AG10803 (cell line): ENCODE data around the gene RIC3.

Source experiments
- DNase-seq: peaks from one replicate; pipeline ENCODE4 v3.0.0; 2010; ENCODE audit warnings: low read depth
- H3K4me3 ChIP-seq: 2 replicates; pipeline ENCODE4 v1.5.1; 2011; ENCODE audit warnings: mild to moderate bottlenecking, low read length, control low read depth
- TF ChIP-seq, protein P1 (sequence below): conservative IDR thresholded peaks from 2 replicates; pipeline ENCODE4 v1.5.1; 2011; ENCODE audit warnings: mild to moderate bottlenecking, low read length, control low read depth, inconsistent platforms

RIC3 gene

DNA sequence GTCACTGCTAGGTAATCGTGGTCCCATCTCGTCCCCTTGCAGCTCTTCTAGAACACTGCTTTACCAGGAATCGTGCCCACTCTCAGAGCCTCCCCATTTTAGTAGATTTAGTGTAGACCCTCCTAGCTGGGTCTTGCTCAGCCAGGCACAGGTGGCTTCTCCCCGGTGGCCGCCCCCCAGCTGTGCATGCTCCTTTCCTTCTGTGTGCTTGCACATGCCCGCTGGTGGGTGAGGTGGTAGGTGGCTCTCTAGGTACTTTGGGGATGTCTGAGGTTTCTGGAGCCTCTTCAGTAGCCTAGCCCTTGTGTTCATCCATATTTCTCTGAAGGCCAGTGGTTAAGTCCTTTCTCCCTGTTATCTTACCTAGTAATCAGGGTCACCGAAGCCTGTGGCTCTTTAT is 82.3 kb downstream of the RIC3 start:
- DNase-seq = no peak
- TF ChIP-seq, protein P1, sequence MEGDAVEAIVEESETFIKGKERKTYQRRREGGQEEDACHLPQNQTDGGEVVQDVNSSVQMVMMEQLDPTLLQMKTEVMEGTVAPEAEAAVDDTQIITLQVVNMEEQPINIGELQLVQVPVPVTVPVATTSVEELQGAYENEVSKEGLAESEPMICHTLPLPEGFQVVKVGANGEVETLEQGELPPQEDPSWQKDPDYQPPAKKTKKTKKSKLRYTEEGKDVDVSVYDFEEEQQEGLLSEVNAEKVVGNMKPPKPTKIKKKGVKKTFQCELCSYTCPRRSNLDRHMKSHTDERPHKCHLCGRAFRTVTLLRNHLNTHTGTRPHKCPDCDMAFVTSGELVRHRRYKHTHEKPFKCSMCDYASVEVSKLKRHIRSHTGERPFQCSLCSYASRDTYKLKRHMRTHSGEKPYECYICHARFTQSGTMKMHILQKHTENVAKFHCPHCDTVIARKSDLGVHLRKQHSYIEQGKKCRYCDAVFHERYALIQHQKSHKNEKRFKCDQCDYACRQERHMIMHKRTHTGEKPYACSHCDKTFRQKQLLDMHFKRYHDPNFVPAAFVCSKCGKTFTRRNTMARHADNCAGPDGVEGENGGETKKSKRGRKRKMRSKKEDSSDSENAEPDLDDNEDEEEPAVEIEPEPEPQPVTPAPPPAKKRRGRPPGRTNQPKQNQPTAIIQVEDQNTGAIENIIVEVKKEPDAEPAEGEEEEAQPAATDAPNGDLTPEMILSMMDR = no peak
- H3K4me3 ChIP-seq = no peak overlapping the region

DNA sequence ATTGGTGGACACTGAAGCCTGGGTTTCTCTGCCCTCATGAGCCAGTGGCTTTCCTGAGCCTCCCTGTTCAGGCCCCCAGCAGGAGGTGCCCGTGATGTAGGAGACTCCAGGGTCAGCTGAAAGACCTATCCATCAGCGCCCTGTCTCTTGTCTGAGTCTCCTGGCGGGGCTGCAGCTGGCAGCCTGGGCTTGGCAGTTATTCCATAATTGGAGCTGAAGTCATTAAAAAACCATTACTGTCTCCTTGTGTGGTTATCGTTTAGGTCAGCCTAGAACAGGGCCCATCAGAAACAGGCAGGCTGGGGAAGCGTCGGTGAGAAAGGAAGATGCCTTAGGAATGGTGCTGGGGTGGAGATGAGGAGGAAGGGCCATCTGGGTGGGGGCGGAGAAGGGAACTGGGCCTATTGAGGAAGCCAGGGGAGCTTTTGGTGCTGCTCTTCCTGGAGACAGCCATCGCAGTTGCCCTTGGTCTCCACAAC is 82.8 kb downstream of the RIC3 start:
- H3K4me3 ChIP-seq = no peak overlapping the region
- DNase-seq = no peak
- TF ChIP-seq, protein P1 = no peak

DNA sequence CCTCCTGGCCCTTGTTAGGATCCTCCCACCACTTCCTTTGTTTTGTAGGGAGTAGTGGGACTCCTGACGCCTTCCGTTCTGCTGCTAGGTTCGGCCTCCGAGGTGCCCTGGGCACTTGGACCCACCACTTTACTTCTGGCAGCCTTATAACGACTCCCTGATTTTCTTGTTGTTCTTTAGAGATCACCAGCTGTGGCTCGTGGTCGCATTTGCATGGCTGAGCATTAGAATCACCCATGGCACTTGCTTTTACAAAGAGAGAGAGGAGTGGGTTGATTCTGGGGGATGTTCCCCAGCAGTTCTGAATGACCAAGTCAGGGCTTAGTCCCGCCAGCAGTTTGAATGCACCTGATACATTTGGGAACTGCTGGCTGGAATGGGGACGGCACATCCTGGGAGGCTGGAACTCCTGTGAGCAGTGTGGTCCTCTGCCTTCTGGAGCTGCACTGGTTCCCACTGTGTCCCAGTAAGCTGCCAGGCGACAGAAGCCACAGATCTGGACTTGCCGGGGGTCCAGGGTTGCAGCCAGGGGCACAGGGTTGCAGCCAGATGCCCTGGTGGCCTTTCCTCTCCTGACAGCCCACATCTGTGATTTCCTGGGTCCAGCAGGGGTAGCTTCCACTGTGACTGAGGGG is 83.7 kb downstream of the RIC3 start:
- no peak overlapping the region for H3K4me3 ChIP-seq
- TF ChIP-seq, protein P1 = no peak
- DNase-seq = no peak

DNA sequence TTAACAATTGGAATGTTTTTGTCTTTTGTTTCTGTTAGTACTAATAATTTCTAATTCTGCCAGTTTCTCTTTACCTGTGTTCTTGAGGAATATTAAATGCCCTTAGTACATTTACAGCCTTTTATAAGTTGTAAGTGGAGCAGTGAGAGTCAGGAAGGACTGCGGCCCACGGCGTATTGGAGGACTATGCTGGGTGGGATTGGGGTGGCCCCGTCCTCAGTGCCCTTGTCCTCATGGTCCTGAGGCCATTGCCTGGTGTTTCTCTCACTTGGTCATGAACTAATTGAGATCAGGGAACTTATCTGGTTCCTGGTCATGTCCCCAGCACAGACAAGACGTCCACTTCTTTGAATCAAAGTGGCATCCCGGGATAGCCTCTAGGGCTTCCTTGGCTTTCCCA is 84.5 kb downstream of the RIC3 start:
- TF ChIP-seq, protein P1 = no peak
- no peak overlapping the region for H3K4me3 ChIP-seq
- no peak for DNase-seq

DNA sequence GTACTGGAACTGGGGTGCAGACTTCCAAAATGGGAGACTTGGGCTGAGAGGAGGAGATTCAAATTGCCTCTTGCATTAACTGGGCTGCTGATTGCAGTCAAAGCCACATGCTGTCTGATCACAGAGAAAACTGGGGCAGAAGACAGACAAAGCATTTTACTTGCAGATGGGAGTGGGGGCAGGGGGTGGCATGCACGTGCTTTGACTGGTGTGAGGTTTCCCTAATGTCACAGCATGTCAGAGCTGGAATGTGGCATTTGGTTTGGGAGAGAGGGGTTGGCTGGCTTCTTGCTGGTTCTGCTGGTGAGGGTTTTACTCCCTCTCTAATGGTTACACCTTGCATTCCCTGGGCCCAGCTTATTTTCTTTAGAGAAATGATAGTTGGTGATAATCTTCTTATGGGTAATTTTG is 84.9 kb downstream of the RIC3 start:
- no peak for DNase-seq
- H3K4me3 ChIP-seq = no peak overlapping the region
- TF ChIP-seq, protein P1 = no peak

DNA sequence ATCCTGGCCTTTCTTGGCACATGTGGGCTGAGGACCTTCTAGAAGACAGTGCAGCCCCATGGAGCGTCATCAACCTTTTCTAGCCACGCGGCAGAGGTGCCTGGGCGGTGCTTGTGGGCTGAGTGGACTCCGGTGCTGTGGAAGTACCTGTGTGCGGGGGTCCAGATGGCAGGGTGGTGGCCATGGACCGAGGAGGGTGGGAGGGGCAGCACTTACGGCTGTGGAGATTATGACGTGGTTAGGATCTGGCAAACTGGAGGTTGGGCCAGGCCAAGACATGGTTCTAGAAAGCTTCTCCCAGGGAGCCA is 85.8 kb downstream of the RIC3 start:
- no peak overlapping the region for H3K4me3 ChIP-seq
- DNase-seq = no peak
- TF ChIP-seq, protein P1 = no peak

DNA sequence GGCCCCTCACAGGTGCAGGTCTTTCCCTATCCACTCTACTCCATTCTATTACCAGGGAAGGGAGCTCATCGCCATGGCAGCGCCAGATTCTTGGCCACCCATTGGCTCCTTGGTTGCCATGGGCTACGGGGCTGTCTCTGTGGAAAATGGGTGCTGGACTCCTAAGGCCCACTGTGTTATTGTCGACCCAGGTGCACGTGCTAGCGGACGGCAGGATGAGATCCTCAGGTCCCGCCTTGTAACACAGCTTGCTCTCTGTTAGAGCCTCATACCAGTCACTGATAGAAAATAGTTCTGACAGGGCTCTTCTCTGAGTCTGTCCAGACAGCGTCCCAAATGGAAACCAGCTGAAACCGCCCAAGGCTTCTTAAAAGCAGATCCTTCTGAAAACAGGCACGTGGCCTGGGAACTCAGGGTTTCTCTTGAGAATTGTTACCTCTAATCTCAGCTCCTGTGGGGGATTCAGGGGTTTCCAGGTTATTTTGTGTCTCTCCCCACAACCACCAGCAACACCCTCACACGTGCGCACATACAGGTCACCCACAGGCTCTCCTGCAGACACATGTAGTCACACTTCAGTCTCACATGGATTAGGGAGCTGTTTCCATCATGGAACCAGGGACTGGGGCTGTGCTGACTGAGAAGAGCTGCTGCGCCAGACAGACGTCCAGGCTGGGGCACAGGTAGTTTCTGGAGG is 86.3 kb downstream of the RIC3 start:
- peak; percentile 40 for DNase-seq
- H3K4me3 ChIP-seq = peak overlapping the region; percentile 65
- TF ChIP-seq, protein P1 = no peak
